ELR (cell line): Measurements from ENCODE around the gene GPRASP3.

ENCODE experiments used
- DNase-seq: peaks from one replicate; pipeline ENCODE4 v3.0.0-alpha.2; 2015; ENCODE audit warnings: low read depth

The GPRASP3 gene

GRCh38 chrX:102765217-102765616, 44.7 kb downstream of the GPRASP3 start:
- DNase-seq = peak; percentile 85

GRCh38 chrX:102765809-102766208, 45.3 kb downstream of the GPRASP3 start:
- DNase-seq = peak; percentile 63

- no peak for DNase-seq
Measured at GRCh38 chrX:102767287-102767686, 46.7 kb downstream of the GPRASP3 start.

- peak; percentile 90 for DNase-seq
Measured at GRCh38 chrX:102768987-102769761, 48.6 kb downstream of the GPRASP3 start.
